Neuronal stem cell (in vitro differentiated cells): ENCODE data around the gene SH3RF2.
A peak's percentile ranks its signal among the peaks of the same experiment; 100 is the strongest.

Experiments used
- DNase-seq: peaks from one replicate; pipeline ENCODE4 v3.0.0-alpha.2; 2013; ENCODE audit warnings: low spot score
- H2AFZ ChIP-seq: one replicate; pipeline ENCODE4 v1.6.1; 2013; ENCODE audit warnings: mild to moderate bottlenecking, low read length, inconsistent platforms
- H2AK5ac ChIP-seq: 2 replicates; pipeline ENCODE4 v1.6.1; 2013; ENCODE audit warnings: low read depth, mild to moderate bottlenecking, inconsistent platforms, low read length, moderate library complexity, mixed read lengths
- H2BK120ac ChIP-seq: 2 replicates; pipeline ENCODE4 v1.6.1; 2013; ENCODE audit warnings: low read depth, mild to moderate bottlenecking, inconsistent platforms, low read length, moderate library complexity, mixed read lengths
- H2BK12ac ChIP-seq: one replicate; pipeline ENCODE4 v1.6.1; 2013; ENCODE audit warnings: low read length, inconsistent platforms
- H2BK15ac ChIP-seq: 2 replicates; pipeline ENCODE4 v1.6.1; 2013; ENCODE audit warnings: mild to moderate bottlenecking, low read length, inconsistent platforms, mixed read lengths
- H2BK5ac ChIP-seq: one replicate; pipeline ENCODE4 v1.6.1; 2013; ENCODE audit warnings: inconsistent platforms, mild to moderate bottlenecking, low read length, moderate library complexity
- H3K14ac ChIP-seq: one replicate; pipeline ENCODE4 v1.6.1; 2013; ENCODE audit warnings: low read length, inconsistent platforms
- H3K18ac ChIP-seq: 2 replicates; pipeline ENCODE4 v1.6.1; 2013; ENCODE audit warnings: low read length, inconsistent platforms
- H3K23ac ChIP-seq: 2 replicates; pipeline ENCODE4 v1.6.1; 2013; ENCODE audit warnings: low read depth, mild to moderate bottlenecking, mixed read lengths, low read length, inconsistent platforms; ENCODE audit not compliant: poor library complexity
- H3K27ac ChIP-seq: replicated peaks from 3 replicates; pipeline ENCODE4 v1.5.1; 2013; ENCODE audit warnings: low read length, inconsistent platforms
- H3K27me3 ChIP-seq, 3 experiments: 2 replicates each; pipeline ENCODE4 v1.6.1; 2013; ENCODE audit warnings: low read length in 3 of 3, mild to moderate bottlenecking in 2 of 3, inconsistent platforms in 1 of 3, low read depth in 1 of 3, mixed read lengths in 1 of 3, moderate library complexity in 1 of 3; ENCODE audit not compliant: control insufficient read depth in 3 of 3, insufficient read depth in 3 of 3
- H3K36me3 ChIP-seq, 2 donors: replicated peaks in 1 of 2; 2 replicates each; pipeline ENCODE4 v1.6.1; 2013; ENCODE audit warnings: low read length in 2 of 2; ENCODE audit not compliant: control insufficient read depth in 2 of 2, insufficient read depth in 2 of 2
- H3K4ac ChIP-seq: 2 replicates; pipeline ENCODE4 v1.6.1; 2013; ENCODE audit warnings: inconsistent platforms, mild to moderate bottlenecking, low read length, moderate library complexity
- H3K4me1 ChIP-seq, 2 donors: 1 replicate in 1 of 2; 2 replicates in 1 of 2; pipeline ENCODE4 v1.6.1; 2013; ENCODE audit warnings: low read length in 2 of 2, low read depth in 1 of 2; ENCODE audit not compliant: control insufficient read depth in 2 of 2, insufficient read depth in 1 of 2
- H3K4me2 ChIP-seq: one replicate; pipeline ENCODE4 v1.6.1; 2013; ENCODE audit warnings: mild to moderate bottlenecking, low read length, inconsistent platforms; ENCODE audit not compliant: insufficient read depth, poor library complexity, severe bottlenecking
- H3K4me3 ChIP-seq, 2 donors: 2 replicates each; pipeline ENCODE4 v1.5.1; 2013; ENCODE audit warnings: low read length in 2 of 2, mild to moderate bottlenecking in 2 of 2, inconsistent platforms in 1 of 2, moderate library complexity in 1 of 2
- H3K79me1 ChIP-seq: one replicate; pipeline ENCODE4 v1.6.1; 2013; ENCODE audit warnings: low read depth, mild to moderate bottlenecking, inconsistent platforms, low read length, moderate library complexity
- H3K9ac ChIP-seq: one replicate; pipeline ENCODE4 v1.6.1; 2013; ENCODE audit warnings: mild to moderate bottlenecking, low read depth, low read length, inconsistent platforms; ENCODE audit not compliant: poor library complexity
- H3K9me3 ChIP-seq, 2 donors: replicated peaks in 1 of 2; 2 replicates each; pipeline versions ENCODE3 to v1.6.1; 2013; ENCODE audit warnings: low read length in 2 of 2, mild to moderate bottlenecking in 2 of 2, inconsistent platforms in 1 of 2, low read depth in 1 of 2, mixed read lengths in 1 of 2, moderate library complexity in 1 of 2; ENCODE audit not compliant: control insufficient read depth in 2 of 2, insufficient read depth in 1 of 2
- H4K8ac ChIP-seq: one replicate; pipeline ENCODE4 v1.6.1; 2013; ENCODE audit warnings: low read depth, mild to moderate bottlenecking, inconsistent platforms, low read length, moderate library complexity
- H4K91ac ChIP-seq: one replicate; pipeline ENCODE4 v1.6.1; 2013; ENCODE audit warnings: low read length, low read depth, mild to moderate bottlenecking, inconsistent platforms; ENCODE audit not compliant: poor library complexity
- whole genome bisulfite sequencing, 2 donors: extraction: QIAGEN DNeasy Blood & Tissue Kit; methylation state at CpG; one replicate each; pipeline ENCODE4 v1.1.7; 2013; ENCODE audit warnings: missing lambda C conversion rate in 2 of 2, mixed read lengths in 1 of 2; ENCODE audit not compliant: insufficient read length in 2 of 2, insufficient replicate concordance in 1 of 2; ENCODE audit errors: extremely low coverage in 2 of 2; 5-methylcytosine and 5-hydroxymethylcytosine counted together

The SH3RF2 gene

DNA sequence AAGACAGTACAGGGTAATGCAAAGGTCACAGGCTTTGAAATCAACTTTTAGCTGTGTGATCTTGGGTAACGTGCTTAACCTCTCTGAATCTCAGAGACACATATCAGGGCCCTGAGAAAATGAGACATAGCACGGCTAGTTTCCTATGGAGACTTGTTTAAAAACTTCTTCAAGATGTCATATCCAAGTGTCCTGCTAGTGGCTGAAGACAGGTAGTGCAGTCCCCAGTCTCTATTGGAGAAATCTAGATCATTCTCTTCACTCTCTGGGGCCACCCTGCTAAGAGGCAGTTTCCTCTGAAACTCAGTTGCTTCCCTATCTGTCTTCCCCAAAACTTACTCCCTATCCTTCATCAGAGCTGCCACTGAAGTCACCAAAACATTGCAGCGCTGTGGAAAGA lies 33.3 kb upstream of the SH3RF2 start:
- WGBS, 2 donors: no CpG with 5 or more reads among the region's 3 CpGs
- H3K27me3 ChIP-seq: no peaks in the 10 kb centered on the region
- no peak overlapping the region for H2BK12ac ChIP-seq
- H3K9ac ChIP-seq: no peak overlapping the region
- no peak overlapping the region for H4K8ac ChIP-seq
- H2BK120ac ChIP-seq: no peak overlapping the region
- H4K91ac ChIP-seq: no peak overlapping the region
- H3K27ac ChIP-seq: no peak overlapping the region
- no peaks in the 10 kb centered on the region for H3K4me1 ChIP-seq
- no peak overlapping the region for H3K4ac ChIP-seq
- H2BK15ac ChIP-seq: no peak overlapping the region
- H3K9me3 ChIP-seq: no peaks in the 10 kb centered on the region
- H2BK5ac ChIP-seq: no peak overlapping the region
- no peak overlapping the region for H3K4me2 ChIP-seq
- H3K14ac ChIP-seq: no peak overlapping the region
- H3K79me1 ChIP-seq: no peaks in the 10 kb centered on the region
- H3K36me3 ChIP-seq: no peaks in the 10 kb centered on the region
- H2AFZ ChIP-seq: no peak overlapping the region
- H2AK5ac ChIP-seq: no peak overlapping the region
- DNase-seq: no peak
- no peak overlapping the region for H3K4me3 ChIP-seq
- H3K18ac ChIP-seq: no peak overlapping the region
- H3K23ac ChIP-seq: no peak overlapping the region

- Histone ChIP-seq H3K79me1 (no peaks in the 10 kb centered on the region), H2BK12ac (no peak overlapping the region), H4K91ac (no peak overlapping the region), H3K27me3 (no peaks in the 10 kb centered on the region), H2AFZ (no peak overlapping the region), H3K14ac (no peak overlapping the region), H3K4me1 (no peaks in the 10 kb centered on the region), H2BK120ac (no peak overlapping the region), H2BK5ac (no peak overlapping the region), H4K8ac (no peak overlapping the region), H3K36me3 (no peaks in the 10 kb centered on the region), H3K4me2 (no peak overlapping the region), H3K4ac (no peak overlapping the region), H3K27ac (no peak overlapping the region), H3K9me3 (no peaks in the 10 kb centered on the region), H2BK15ac (no peak overlapping the region), H3K4me3 (no peak overlapping the region), H3K9ac (peak overlapping the region; percentile 9), H3K18ac (no peak overlapping the region), H2AK5ac (no peak overlapping the region), H3K23ac (peak overlapping the region; percentile 16)
- no peak for DNase-seq
- no CpG with 5 or more reads among the region's 3 CpGs for WGBS, 2 donors
Observed at GRCh38 chr5:145903867-145904266, 32.5 kb upstream of the SH3RF2 start.

- no peaks in the 10 kb centered on the region for H3K4me1 ChIP-seq
- no peak overlapping the region for H3K14ac ChIP-seq
- H2AFZ ChIP-seq: no peak overlapping the region
- no peak overlapping the region for H3K4me2 ChIP-seq
- H2BK12ac ChIP-seq: no peak overlapping the region
- H3K27me3 ChIP-seq: no peaks in the 10 kb centered on the region
- no peak overlapping the region for H3K27ac ChIP-seq
- H3K4ac ChIP-seq: no peak overlapping the region
- no peak overlapping the region for H4K8ac ChIP-seq
- no peaks in the 10 kb centered on the region for H3K36me3 ChIP-seq
- DNase-seq: no peak
- no peak overlapping the region for H2BK120ac ChIP-seq
- H3K4me3 ChIP-seq: no peak overlapping the region
- no peak overlapping the region for H2BK5ac ChIP-seq
- no peaks in the 10 kb centered on the region for H3K79me1 ChIP-seq
- H2AK5ac ChIP-seq: no peak overlapping the region
- WGBS, 2 donors: no CpG with 5 or more reads among the region's 5 CpGs
- no peaks in the 10 kb centered on the region for H3K9me3 ChIP-seq
- no peak overlapping the region for H3K9ac ChIP-seq
- H3K18ac ChIP-seq: no peak overlapping the region
- H2BK15ac ChIP-seq: no peak overlapping the region
- H3K23ac ChIP-seq: no peak overlapping the region
- H4K91ac ChIP-seq: no peak overlapping the region
Observed at GRCh38 chr5:145904743-145905142, 31.6 kb upstream of the SH3RF2 start.

DNA sequence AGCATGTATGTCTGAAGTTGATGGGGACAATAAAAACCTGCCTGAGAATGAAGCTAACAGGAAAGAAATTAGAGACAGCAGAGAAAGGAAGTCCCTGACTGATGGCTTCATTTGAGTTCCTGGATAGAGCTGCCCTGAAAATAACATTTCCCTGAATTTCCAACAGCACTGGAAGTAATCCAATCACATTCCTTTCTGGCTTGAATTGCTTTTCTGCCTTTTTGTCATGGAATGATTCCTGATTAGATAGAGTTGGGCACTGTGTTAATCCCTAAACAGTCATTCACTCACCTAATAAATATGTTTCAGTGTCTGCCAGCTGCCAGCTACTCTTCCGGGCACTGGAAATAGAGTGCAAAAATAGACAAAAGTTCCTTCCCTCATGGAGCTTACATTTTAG lies 30.0 kb upstream of the SH3RF2 start:
- Histone ChIP-seq H3K4ac (no peak overlapping the region), H3K4me2 (no peak overlapping the region), H4K8ac (no peak overlapping the region), H3K14ac (no peak overlapping the region), H3K4me3 (no peak overlapping the region), H2BK120ac (no peak overlapping the region), H3K18ac (no peak overlapping the region), H3K79me1 (no peaks in the 10 kb centered on the region), H3K36me3 (no peaks in the 10 kb centered on the region), H3K9me3 (no peaks in the 10 kb centered on the region), H3K27ac (no peak overlapping the region), H3K27me3 (no peaks in the 10 kb centered on the region), H2BK12ac (no peak overlapping the region), H2BK5ac (no peak overlapping the region), H3K4me1 (no peaks in the 10 kb centered on the region), H3K9ac (no peak overlapping the region), H2AK5ac (no peak overlapping the region), H3K23ac (no peak overlapping the region), H2BK15ac (no peak overlapping the region), H2AFZ (no peak overlapping the region), H4K91ac (no peak overlapping the region)
- DNase-seq: no peak
- no CpG with 5 or more reads among the region's 1 CpG for WGBS, 2 donors
